ENCODE results near the gene PRELID2. TPM values are rescaled to one million over a fixed set of nuclear protein-coding genes. Genes with fewer than 3 reads are reported as not detected.

The PRELID2 gene
- total RNA-seq, 1 experiment from 2014 or later, result 26.0 TPM

DNA sequence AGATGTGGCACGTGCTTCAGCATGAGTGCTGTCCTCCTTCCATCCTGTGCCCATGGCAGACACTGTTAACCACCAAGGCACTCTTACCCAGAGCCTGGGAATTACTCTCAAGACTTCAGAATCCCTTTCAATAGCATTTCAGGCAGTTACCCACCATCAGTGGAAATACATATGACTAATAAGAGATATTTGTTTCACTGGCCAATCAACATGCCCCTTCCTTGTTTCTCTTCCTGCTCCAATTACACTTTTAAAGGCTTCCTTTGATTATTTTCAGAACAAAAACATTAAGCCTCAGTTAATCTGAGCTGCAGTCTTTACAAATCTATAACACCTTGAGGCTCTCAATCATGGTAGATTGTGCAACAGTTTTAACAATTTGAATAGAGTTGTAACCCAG lies 70.8 kb downstream of the PRELID2 start:
- CTCF ChIA-PET, result no interaction called here
- no TSS peak for BruUV-seq (replicated peaks)
- Histone ChIP-seq H3K4me1 (peaks cover 11% of the 10 kb centered on the region; the same call in 1 of the 2 replicates), H3K4me3 (ENCODE audit: low read depth, low read length) (no peak overlapping the region), H3K9me3 (no peaks in the 10 kb centered on the region), H3K27me3 (replicated peaks; ENCODE audit: control insufficient read depth, insufficient read depth, low read length) (no peaks in the 10 kb centered on the region), H3K36me3 (ENCODE audit: control insufficient read depth, insufficient read depth, low read length) (no peaks in the 10 kb centered on the region)
- POLR2A ChIA-PET, result no interaction called here
- TF ChIP-seq, protein P1, sequence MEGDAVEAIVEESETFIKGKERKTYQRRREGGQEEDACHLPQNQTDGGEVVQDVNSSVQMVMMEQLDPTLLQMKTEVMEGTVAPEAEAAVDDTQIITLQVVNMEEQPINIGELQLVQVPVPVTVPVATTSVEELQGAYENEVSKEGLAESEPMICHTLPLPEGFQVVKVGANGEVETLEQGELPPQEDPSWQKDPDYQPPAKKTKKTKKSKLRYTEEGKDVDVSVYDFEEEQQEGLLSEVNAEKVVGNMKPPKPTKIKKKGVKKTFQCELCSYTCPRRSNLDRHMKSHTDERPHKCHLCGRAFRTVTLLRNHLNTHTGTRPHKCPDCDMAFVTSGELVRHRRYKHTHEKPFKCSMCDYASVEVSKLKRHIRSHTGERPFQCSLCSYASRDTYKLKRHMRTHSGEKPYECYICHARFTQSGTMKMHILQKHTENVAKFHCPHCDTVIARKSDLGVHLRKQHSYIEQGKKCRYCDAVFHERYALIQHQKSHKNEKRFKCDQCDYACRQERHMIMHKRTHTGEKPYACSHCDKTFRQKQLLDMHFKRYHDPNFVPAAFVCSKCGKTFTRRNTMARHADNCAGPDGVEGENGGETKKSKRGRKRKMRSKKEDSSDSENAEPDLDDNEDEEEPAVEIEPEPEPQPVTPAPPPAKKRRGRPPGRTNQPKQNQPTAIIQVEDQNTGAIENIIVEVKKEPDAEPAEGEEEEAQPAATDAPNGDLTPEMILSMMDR (IDR thresholded peaks at IDR 0.05; ENCODE audit: insufficient read depth in 1 of 2, low read depth in 1 of 2, low read length in 1 of 2, severe bottlenecking in 1 of 2, unreplicated experiment in 1 of 2), result no peak
- Mint-ChIP-seq H3K4me3 (ENCODE audit: unreplicated experiment) (no peak overlapping the region), H3K9me3 (ENCODE audit: unreplicated experiment) (no peaks in the 10 kb centered on the region), H3K4me1 (ENCODE audit: low read depth, unreplicated experiment) (peaks cover 7% of the 10 kb centered on the region), H3K27ac (ENCODE audit: unreplicated experiment) (no peak overlapping the region), H3K27me3 (ENCODE audit: insufficient read depth, unreplicated experiment) (no peaks in the 10 kb centered on the region), H3K36me3 (ENCODE audit: insufficient read depth, unreplicated experiment) (no peaks in the 10 kb centered on the region)
- no peak for DNase-seq
- intact Hi-C loops (cut with micrococcal nuclease; ENCODE audit: unreplicated experiment), result no loop called here

DNA sequence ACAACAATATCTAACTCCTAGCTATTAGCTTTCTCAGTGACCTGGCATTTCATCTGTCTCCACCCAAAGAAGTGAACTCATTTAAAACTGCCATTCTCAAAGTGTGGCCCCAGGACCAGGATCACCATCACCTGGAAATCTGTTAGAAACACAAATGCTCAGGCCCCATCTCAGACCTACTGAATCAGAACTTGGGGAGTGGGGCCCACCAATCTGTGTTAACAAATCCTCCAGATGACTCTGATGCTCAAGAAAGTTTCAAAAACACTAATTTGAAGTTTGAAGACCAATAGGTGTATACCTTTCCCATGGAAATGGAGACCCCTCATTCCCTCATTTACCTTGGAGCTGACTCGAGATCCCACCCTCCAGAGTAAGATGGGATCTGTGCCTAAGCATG lies 72.3 kb downstream of the PRELID2 start:
- H3K27me3 Mint-ChIP-seq (ENCODE audit: insufficient read depth, unreplicated experiment), result no peaks in the 10 kb centered on the region
- no peaks in the 10 kb centered on the region for H3K27me3 ChIP-seq (replicated peaks; ENCODE audit: control insufficient read depth, insufficient read depth, low read length)
- no TSS peak for BruUV-seq (replicated peaks)
- intact Hi-C loops (cut with micrococcal nuclease; ENCODE audit: unreplicated experiment), result no loop called here
- no peaks in the 10 kb centered on the region for H3K9me3 ChIP-seq
- no peak for DNase-seq
- H3K36me3 ChIP-seq (ENCODE audit: control insufficient read depth, insufficient read depth, low read length), result no peaks in the 10 kb centered on the region
- H3K4me3 ChIP-seq (ENCODE audit: low read depth, low read length), result no peak overlapping the region
- no peaks in the 10 kb centered on the region for H3K9me3 Mint-ChIP-seq (ENCODE audit: unreplicated experiment)
- ChIA-PET CTCF (no interaction called here), POLR2A (no interaction called here)
- H3K4me1 ChIP-seq, result no peaks in the 10 kb centered on the region
- no peak overlapping the region for H3K27ac Mint-ChIP-seq (ENCODE audit: unreplicated experiment)
- no peaks in the 10 kb centered on the region for H3K36me3 Mint-ChIP-seq (ENCODE audit: insufficient read depth, unreplicated experiment)
- TF ChIP-seq, protein P1 (IDR thresholded peaks at IDR 0.05; ENCODE audit: insufficient read depth in 1 of 2, low read depth in 1 of 2, low read length in 1 of 2, severe bottlenecking in 1 of 2, unreplicated experiment in 1 of 2), result no peak
- no peak overlapping the region for H3K4me3 Mint-ChIP-seq (ENCODE audit: unreplicated experiment)
- H3K4me1 Mint-ChIP-seq (ENCODE audit: low read depth, unreplicated experiment), result no peaks in the 10 kb centered on the region

DNA sequence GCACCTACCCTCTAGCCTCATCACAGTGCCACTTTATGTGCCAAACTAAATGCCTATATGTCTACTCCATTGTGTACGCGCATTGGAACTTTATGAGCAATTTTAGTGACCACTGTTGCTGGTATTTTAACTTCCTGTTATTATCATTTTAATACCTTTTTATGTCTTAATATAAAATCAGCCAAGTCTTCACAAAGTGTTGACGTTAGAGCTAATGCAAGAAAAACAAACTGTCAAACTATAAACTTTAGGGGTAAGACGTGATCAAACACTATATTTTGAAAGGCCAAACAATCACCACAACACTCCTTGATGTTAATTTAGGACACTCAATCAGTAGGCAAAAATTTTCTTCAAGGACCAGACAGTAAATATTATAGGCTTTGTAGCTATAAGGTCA lies 73.9 kb downstream of the PRELID2 start:
- Mint-ChIP-seq H3K4me1 (ENCODE audit: low read depth, unreplicated experiment) (no peaks in the 10 kb centered on the region), H3K27ac (ENCODE audit: unreplicated experiment) (no peak overlapping the region), H3K27me3 (ENCODE audit: insufficient read depth, unreplicated experiment) (no peaks in the 10 kb centered on the region), H3K9me3 (ENCODE audit: unreplicated experiment) (no peaks in the 10 kb centered on the region), H3K36me3 (ENCODE audit: insufficient read depth, unreplicated experiment) (no peaks in the 10 kb centered on the region), H3K4me3 (ENCODE audit: unreplicated experiment) (no peak overlapping the region)
- ChIA-PET CTCF (no interaction called here), POLR2A (no interaction called here)
- TF ChIP-seq, protein P1 (IDR thresholded peaks at IDR 0.05; ENCODE audit: insufficient read depth in 1 of 2, low read depth in 1 of 2, low read length in 1 of 2, severe bottlenecking in 1 of 2, unreplicated experiment in 1 of 2), result no peak
- Histone ChIP-seq H3K9me3 (no peaks in the 10 kb centered on the region), H3K4me1 (no peaks in the 10 kb centered on the region), H3K27me3 (replicated peaks; ENCODE audit: control insufficient read depth, insufficient read depth, low read length) (no peaks in the 10 kb centered on the region), H3K4me3 (ENCODE audit: low read depth, low read length) (no peak overlapping the region), H3K36me3 (ENCODE audit: control insufficient read depth, insufficient read depth, low read length) (no peaks in the 10 kb centered on the region)
- no TSS peak for BruUV-seq (replicated peaks)
- no peak for DNase-seq
- intact Hi-C loops (cut with micrococcal nuclease; ENCODE audit: unreplicated experiment), result no loop called here

All from Caco-2 (cell line).